IPS-18a (cell line): ENCODE data around the gene FAF1.
A peak's percentile ranks its signal among the peaks of the same experiment; 100 is the strongest.

Source experiments
- H3K27ac ChIP-seq: one replicate; pipeline ENCODE4 v1.5.1; 2013; ENCODE audit warnings: low read length
- H3K27me3 ChIP-seq: one replicate; pipeline ENCODE4 v1.6.1; 2013; ENCODE audit warnings: mild to moderate bottlenecking, low read length; ENCODE audit not compliant: control insufficient read depth, insufficient read depth
- H3K36me3 ChIP-seq: one replicate; pipeline ENCODE4 v1.6.1; 2013; ENCODE audit warnings: low read depth, low read length; ENCODE audit not compliant: control insufficient read depth
- H3K4me1 ChIP-seq: one replicate; pipeline ENCODE4 v1.6.1; 2013; ENCODE audit warnings: low read depth, low read length; ENCODE audit not compliant: control insufficient read depth
- H3K4me3 ChIP-seq: one replicate; pipeline ENCODE4 v1.5.1; 2013; ENCODE audit warnings: low read length
- H3K9ac ChIP-seq: one replicate; pipeline ENCODE4 v1.6.1; 2013; ENCODE audit warnings: mild to moderate bottlenecking, low read length, moderate library complexity
- H3K9me3 ChIP-seq: one replicate; pipeline ENCODE4 v1.6.1; 2013; ENCODE audit warnings: low read depth, low read length; ENCODE audit not compliant: control insufficient read depth

The FAF1 gene

GRCh38 chr1:50667710-50668356 is 292.2 kb downstream of the FAF1 start:
- H3K27me3 ChIP-seq, result no peaks in the 10 kb centered on the region
- no peaks in the 10 kb centered on the region for H3K36me3 ChIP-seq
- no peak overlapping the region for H3K4me3 ChIP-seq
- H3K4me1 ChIP-seq, result peaks cover 18% of the 10 kb centered on the region
- no peak overlapping the region for H3K9ac ChIP-seq
- no peak overlapping the region for H3K27ac ChIP-seq
- H3K9me3 ChIP-seq, result no peaks in the 10 kb centered on the region

GRCh38 chr1:50667272-50667671 is 292.8 kb downstream of the FAF1 start:
- H3K27ac ChIP-seq, result no peak overlapping the region
- H3K4me1 ChIP-seq, result peaks cover 19% of the 10 kb centered on the region
- no peaks in the 10 kb centered on the region for H3K9me3 ChIP-seq
- H3K36me3 ChIP-seq, result no peaks in the 10 kb centered on the region
- H3K9ac ChIP-seq, result no peak overlapping the region
- H3K4me3 ChIP-seq, result no peak overlapping the region
- H3K27me3 ChIP-seq, result no peaks in the 10 kb centered on the region

GRCh38 chr1:50666849-50667248 is 293.2 kb downstream of the FAF1 start:
- Histone ChIP-seq H3K9ac (no peak overlapping the region), H3K9me3 (no peaks in the 10 kb centered on the region), H3K4me1 (peaks cover 23% of the 10 kb centered on the region), H3K36me3 (no peaks in the 10 kb centered on the region), H3K27me3 (no peaks in the 10 kb centered on the region), H3K27ac (no peak overlapping the region), H3K4me3 (no peak overlapping the region)

- Histone ChIP-seq H3K27ac (no peak overlapping the region), H3K36me3 (no peaks in the 10 kb centered on the region), H3K9me3 (no peaks in the 10 kb centered on the region), H3K4me3 (no peak overlapping the region), H3K27me3 (no peaks in the 10 kb centered on the region), H3K4me1 (peaks cover 30% of the 10 kb centered on the region), H3K9ac (no peak overlapping the region)
Measured at GRCh38 chr1:50665413-50665812, 294.7 kb downstream of the FAF1 start.

- no peak overlapping the region for H3K27ac ChIP-seq
- peak overlapping the region; percentile 14 for H3K9ac ChIP-seq
- H3K4me3 ChIP-seq, result no peak overlapping the region
- H3K36me3 ChIP-seq, result no peaks in the 10 kb centered on the region
- peaks cover 12% of the 10 kb centered on the region for H3K4me1 ChIP-seq
- H3K9me3 ChIP-seq, result no peaks in the 10 kb centered on the region
- no peaks in the 10 kb centered on the region for H3K27me3 ChIP-seq
Measured at GRCh38 chr1:50661626-50662025, 298.4 kb downstream of the FAF1 start.

GRCh38 chr1:50659107-50659662 is 300.9 kb downstream of the FAF1 start:
- Histone ChIP-seq H3K9ac (no peak overlapping the region), H3K36me3 (no peaks in the 10 kb centered on the region), H3K9me3 (no peaks in the 10 kb centered on the region)

GRCh38 chr1:50658459-50659076 is 301.5 kb downstream of the FAF1 start:
- Histone ChIP-seq H3K36me3 (no peaks in the 10 kb centered on the region), H3K27me3 (no peaks in the 10 kb centered on the region), H3K4me1 (peaks cover 12% of the 10 kb centered on the region), H3K9me3 (no peaks in the 10 kb centered on the region), H3K27ac (no peak overlapping the region), H3K9ac (no peak overlapping the region), H3K4me3 (no peak overlapping the region)

More at GRCh38 chr1:50659107-50659662, 300.9 kb downstream of the FAF1 start:
- no peaks in the 10 kb centered on the region for H3K27me3 ChIP-seq
- no peak overlapping the region for H3K4me3 ChIP-seq
- H3K4me1 ChIP-seq, result peaks cover 12% of the 10 kb centered on the region
- H3K27ac ChIP-seq, result no peak overlapping the region

GRCh38 chr1:50656931-50657330 is 303.1 kb downstream of the FAF1 start:
- H3K9me3 ChIP-seq, result no peaks in the 10 kb centered on the region
- H3K4me3 ChIP-seq, result no peak overlapping the region
- no peak overlapping the region for H3K27ac ChIP-seq
- no peak overlapping the region for H3K9ac ChIP-seq
- H3K36me3 ChIP-seq, result no peaks in the 10 kb centered on the region
- H3K27me3 ChIP-seq, result no peaks in the 10 kb centered on the region
- peaks cover 8% of the 10 kb centered on the region for H3K4me1 ChIP-seq

GRCh38 chr1:50651476-50652263 is 308.4 kb downstream of the FAF1 start:
- Histone ChIP-seq H3K27ac (no peak overlapping the region), H3K4me3 (no peak overlapping the region), H3K9ac (no peak overlapping the region), H3K27me3 (no peaks in the 10 kb centered on the region), H3K4me1 (peaks cover 4% of the 10 kb centered on the region), H3K9me3 (no peaks in the 10 kb centered on the region), H3K36me3 (no peaks in the 10 kb centered on the region)

GRCh38 chr1:50646526-50646925 is 313.5 kb downstream of the FAF1 start:
- Histone ChIP-seq H3K27me3 (no peaks in the 10 kb centered on the region), H3K9ac (no peak overlapping the region), H3K4me1 (peaks cover 13% of the 10 kb centered on the region), H3K36me3 (no peaks in the 10 kb centered on the region), H3K9me3 (no peaks in the 10 kb centered on the region), H3K4me3 (no peak overlapping the region), H3K27ac (no peak overlapping the region)

- H3K36me3 ChIP-seq, result no peaks in the 10 kb centered on the region
- peaks cover 9% of the 10 kb centered on the region for H3K4me1 ChIP-seq
- H3K9ac ChIP-seq, result no peak overlapping the region
- no peak overlapping the region for H3K4me3 ChIP-seq
- H3K27ac ChIP-seq, result no peak overlapping the region
- no peaks in the 10 kb centered on the region for H3K27me3 ChIP-seq
- H3K9me3 ChIP-seq, result no peaks in the 10 kb centered on the region
Measured at GRCh38 chr1:50645139-50645538, 314.9 kb downstream of the FAF1 start.
